Gastrocnemius medialis (tissue), 4 donors: ENCODE data around the gene TUFT1. TPM values are rescaled to one million over a fixed set of nuclear protein-coding genes. Genes with fewer than 3 reads are reported as not detected.
A peak's percentile ranks its signal among the peaks of the same experiment; 100 is the strongest.

Experiments
- ATAC-seq, 2 donors: fragments of 150-250 bp; one replicate each; pipeline ENCODE4 v1.9.1; 2016
- DNase-seq, 2 donors: peaks; one replicate each; pipeline ENCODE4 v3.0.0-alpha.2; 2019
- H3K27ac ChIP-seq, 4 donors: fragments of 200-600 bp; sonication (generic); 1 replicate in 1 of 4; 2 replicates in 3 of 4; pipeline ENCODE4 v1.5.1; 2016 to 2018; ENCODE audit warnings: mild to moderate bottlenecking in 2 of 4, moderate library complexity in 1 of 4
- H3K27me3 ChIP-seq, 3 donors: fragments of 200-600 bp; sonication (generic) in 2 of 3; 1 replicate in 1 of 3; 2 replicates in 2 of 3; pipeline versions ENCODE4 v1.5.1 to v1.6.0; 2016 to 2019; ENCODE audit warnings: mild to moderate bottlenecking in 1 of 3, moderate library complexity in 1 of 3
- H3K36me3 ChIP-seq, 2 donors: fragments of 200-600 bp; sonication (generic) in 1 of 2; one replicate each; pipeline ENCODE4 v1.5.1; 2017 to 2018
- H3K4me1 ChIP-seq, 2 donors: fragments of 200-600 bp; sonication (generic) in 1 of 2; one replicate each; pipeline ENCODE4 v1.5.1; 2016 to 2017; ENCODE audit warnings: mild to moderate bottlenecking in 2 of 2
- H3K4me3 ChIP-seq, 4 donors: fragments of 200-600 bp; sonication (generic) in 3 of 4; 1 replicate in 1 of 4; 2 replicates in 3 of 4; pipeline ENCODE4 v1.5.1; 2016 to 2019; ENCODE audit warnings: mild to moderate bottlenecking in 2 of 4
- H3K9me3 ChIP-seq, 3 donors: fragments of 200-600 bp; sonication (generic) in 2 of 3; 1 replicate in 1 of 3; 2 replicates in 2 of 3; pipeline ENCODE4 v1.5.1; 2016 to 2019
- POLR2A ChIP-seq, 2 donors: fragments of 450-650 bp; IDR thresholded peaks; one replicate each; pipeline ENCODE4 v1.6.1; 2017; ENCODE audit warnings: antibody characterized with exemption in 2 of 2, mild to moderate bottlenecking in 2 of 2, moderate library complexity in 2 of 2
- in situ Hi-C, 4 donors: fragments of 200-750 bp; cut with MboI; loops; one replicate each; pipeline versions ENCODE4 v1.15.0 to v1.8.0; 2017; ENCODE audit warnings: low sequenced_read_pairs in 4 of 4
- intact Hi-C: fragments of 100-400 bp; cut with DNase I; formaldehyde crosslinking; loops from one replicate; pipeline ENCODE4 v1.15.1; 2023; ENCODE audit warnings: low total_unique reads
- total RNA-seq, 4 donors: library from RNA; depleted of rRNA; stranded (reverse); fragments of >200 nt; gene quantifications; one replicate each; pipeline versions ENCODE4 v1.1.0 to v1.2.3, GENCODE V29; 2016
- TF ChIP-seq, protein P1 (sequence below), 5 experiments: fragments of 450-650 bp in 3 of 5; fragments of 200-600 bp in 2 of 5; sonication (generic) in 2 of 5; IDR thresholded peaks in 4 of 5; conservative IDR thresholded peaks in 1 of 5; 1 replicate in 4 of 5; 2 replicates in 1 of 5; pipeline ENCODE4 v1.5.1; 2016 to 2019; ENCODE audit warnings: antibody characterized with exemption in 5 of 5, mild to moderate bottlenecking in 3 of 5, moderate library complexity in 3 of 5

The TUFT1 gene, protein sequence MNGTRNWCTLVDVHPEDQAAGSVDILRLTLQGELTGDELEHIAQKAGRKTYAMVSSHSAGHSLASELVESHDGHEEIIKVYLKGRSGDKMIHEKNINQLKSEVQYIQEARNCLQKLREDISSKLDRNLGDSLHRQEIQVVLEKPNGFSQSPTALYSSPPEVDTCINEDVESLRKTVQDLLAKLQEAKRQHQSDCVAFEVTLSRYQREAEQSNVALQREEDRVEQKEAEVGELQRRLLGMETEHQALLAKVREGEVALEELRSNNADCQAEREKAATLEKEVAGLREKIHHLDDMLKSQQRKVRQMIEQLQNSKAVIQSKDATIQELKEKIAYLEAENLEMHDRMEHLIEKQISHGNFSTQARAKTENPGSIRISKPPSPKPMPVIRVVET
- total RNA-seq: 1 to 10 TPM; 1.2 to 4.0 (median 2.7) TPM

DNA sequence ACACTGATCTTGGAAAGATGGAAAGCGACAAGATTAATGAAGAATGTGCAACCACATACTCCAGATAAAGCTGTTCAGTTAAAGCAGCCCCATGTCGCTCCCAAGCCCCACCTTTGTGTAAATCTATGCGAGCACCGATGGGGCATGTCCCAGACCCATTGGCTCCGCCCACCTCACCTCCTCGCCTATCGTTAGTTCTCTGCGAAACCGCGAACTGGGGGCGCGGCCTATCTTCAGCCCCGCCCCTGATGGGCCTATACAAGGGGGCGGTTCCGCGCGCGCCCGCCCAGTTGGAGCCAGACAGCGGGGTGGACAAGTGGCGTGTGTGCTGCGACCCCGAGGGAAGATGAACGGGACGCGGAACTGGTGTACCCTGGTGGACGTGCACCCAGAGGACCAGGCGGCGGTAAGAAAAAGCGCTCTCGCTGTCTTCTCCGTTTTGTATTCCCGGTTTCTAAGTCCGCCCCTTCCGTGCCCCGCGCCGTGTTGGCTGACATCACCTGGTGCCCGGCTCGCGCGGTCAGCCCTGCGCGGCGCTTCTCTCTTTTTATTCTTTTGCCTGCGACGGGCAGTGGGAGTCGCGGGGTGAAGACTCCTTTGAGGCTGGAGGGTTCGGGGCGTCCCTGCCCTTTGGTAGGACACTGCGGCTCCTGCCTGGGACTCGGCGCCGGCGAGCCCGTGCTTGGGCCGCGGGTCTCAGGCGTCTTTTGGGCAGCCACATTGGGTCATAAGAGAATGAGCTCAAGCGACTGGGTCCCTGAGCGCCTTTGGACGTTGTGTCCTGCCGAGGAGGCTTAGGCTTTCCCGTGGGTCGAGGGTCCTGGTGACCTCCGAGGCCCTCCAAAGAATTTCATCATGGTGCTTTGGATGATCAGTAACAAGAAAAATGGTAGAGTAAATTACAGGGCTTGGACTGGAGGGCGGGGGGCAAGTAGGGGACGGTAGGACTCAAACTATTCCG lies at the start of gene TUFT1:
Gene TUFT1 (plus strand): TSS at position 289 of the 961 bp plus-strand sequence. CDS start 58 bp downstream, at position 347.
- H3K27me3 ChIP-seq: no peaks in the 10 kb centered on the region
- DNase-seq (peak; percentile 86 to 89), ATAC-seq (peak; percentile 94 to 96)
- intact Hi-C loops (loop anchor here (1.0 to 5.0 kb wide), 3 partner anchors 71 to 292 kb away; partner anchors contain the start of gene RORC), in situ Hi-C loops (loop anchor here in 1 of 4 donors (25.0 kb wide), 1 partner anchor 103 kb away; no protein-coding TSS in a partner anchor)
- peak within 1 kb of the TSS; percentile 65 to 84 (median 72) for H3K4me3 ChIP-seq
- peaks cover 4 to 19% of the 10 kb centered on the region in 2 donors for H3K4me1 ChIP-seq
- peak within 1 kb of the TSS; percentile 61 to 76 (median 72) for H3K27ac ChIP-seq
- H3K36me3 ChIP-seq: no peaks in the 10 kb centered on the region
- H3K9me3 ChIP-seq: no peaks in the 10 kb centered on the region
- TF ChIP-seq, protein P1, sequence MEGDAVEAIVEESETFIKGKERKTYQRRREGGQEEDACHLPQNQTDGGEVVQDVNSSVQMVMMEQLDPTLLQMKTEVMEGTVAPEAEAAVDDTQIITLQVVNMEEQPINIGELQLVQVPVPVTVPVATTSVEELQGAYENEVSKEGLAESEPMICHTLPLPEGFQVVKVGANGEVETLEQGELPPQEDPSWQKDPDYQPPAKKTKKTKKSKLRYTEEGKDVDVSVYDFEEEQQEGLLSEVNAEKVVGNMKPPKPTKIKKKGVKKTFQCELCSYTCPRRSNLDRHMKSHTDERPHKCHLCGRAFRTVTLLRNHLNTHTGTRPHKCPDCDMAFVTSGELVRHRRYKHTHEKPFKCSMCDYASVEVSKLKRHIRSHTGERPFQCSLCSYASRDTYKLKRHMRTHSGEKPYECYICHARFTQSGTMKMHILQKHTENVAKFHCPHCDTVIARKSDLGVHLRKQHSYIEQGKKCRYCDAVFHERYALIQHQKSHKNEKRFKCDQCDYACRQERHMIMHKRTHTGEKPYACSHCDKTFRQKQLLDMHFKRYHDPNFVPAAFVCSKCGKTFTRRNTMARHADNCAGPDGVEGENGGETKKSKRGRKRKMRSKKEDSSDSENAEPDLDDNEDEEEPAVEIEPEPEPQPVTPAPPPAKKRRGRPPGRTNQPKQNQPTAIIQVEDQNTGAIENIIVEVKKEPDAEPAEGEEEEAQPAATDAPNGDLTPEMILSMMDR (IDR thresholded peaks at IDR 0.05 in 4 of 5, conservative IDR thresholded peaks at IDR 0.05 in 1 of 5): no peak
- TF ChIP-seq POLR2A (IDR thresholded peaks at IDR 0.05): peak; percentile 86 to 96

DNA sequence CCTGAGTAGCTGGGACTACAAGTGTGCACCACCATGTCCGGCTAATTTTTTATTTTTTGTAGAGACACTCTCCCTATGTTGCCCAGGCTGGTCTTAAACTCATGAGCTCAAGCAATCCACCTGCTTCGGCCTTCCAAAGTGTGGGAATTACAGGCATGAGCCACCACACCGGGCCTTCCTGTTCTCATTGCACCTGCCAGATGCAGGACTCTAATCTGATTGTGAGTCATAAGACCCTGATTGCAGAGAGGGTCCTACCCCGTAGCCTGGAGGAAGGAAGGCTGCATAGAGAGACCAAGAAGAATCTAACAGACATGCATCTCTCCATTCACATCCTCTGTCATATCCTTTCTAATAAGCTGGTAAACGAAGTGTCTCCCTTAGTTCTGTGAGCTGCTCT lies 48.5 kb upstream of the TUFT1 start:
- Histone ChIP-seq H3K4me3 (no peak overlapping the region), H3K4me1 (no peaks in the 10 kb centered on the region), H3K9me3 (no peaks in the 10 kb centered on the region), H3K27me3 (no peaks in the 10 kb centered on the region), H3K27ac (no peak overlapping the region), H3K36me3 (no peaks in the 10 kb centered on the region)
- TF ChIP-seq, protein P1 (IDR thresholded peaks at IDR 0.05 in 4 of 5, conservative IDR thresholded peaks at IDR 0.05 in 1 of 5): no peak
- TF ChIP-seq POLR2A (IDR thresholded peaks at IDR 0.05): no peak
- intact Hi-C loops (no loop called here), in situ Hi-C loops (no loop called here)
- ATAC-seq (no peak), DNase-seq (no peak)

DNA sequence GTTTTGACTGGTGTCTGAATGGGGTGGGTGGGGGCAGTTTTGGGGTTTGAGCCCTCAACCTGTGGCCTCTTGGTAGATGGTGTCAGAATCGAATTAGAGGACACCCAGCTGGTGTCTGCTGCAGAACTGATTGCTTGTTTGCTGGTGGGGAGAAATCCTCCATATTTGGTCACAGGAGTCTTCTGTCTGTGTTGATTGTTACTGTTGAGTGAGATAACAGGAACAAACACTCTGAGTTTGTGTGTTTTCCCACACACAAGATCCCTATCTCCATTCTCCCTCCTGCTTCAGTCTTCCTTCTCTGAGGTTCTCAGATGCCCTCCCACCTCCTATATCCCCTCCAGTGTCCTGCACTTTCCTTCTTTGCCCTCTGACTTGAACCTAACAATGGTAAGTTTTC lies 48.0 kb upstream of the TUFT1 start:
- no peaks in the 10 kb centered on the region for H3K9me3 ChIP-seq
- DNase-seq (no peak), ATAC-seq (no peak)
- intact Hi-C loops: no loop called here
- H3K36me3 ChIP-seq: no peaks in the 10 kb centered on the region
- no peak overlapping the region for H3K4me3 ChIP-seq
- no peak overlapping the region for H3K27ac ChIP-seq
- in situ Hi-C loops: no loop called here
- H3K4me1 ChIP-seq: no peaks in the 10 kb centered on the region
- TF ChIP-seq, protein P1 (IDR thresholded peaks at IDR 0.05 in 4 of 5, conservative IDR thresholded peaks at IDR 0.05 in 1 of 5): no peak
- TF ChIP-seq POLR2A (IDR thresholded peaks at IDR 0.05): no peak
- H3K27me3 ChIP-seq: no peaks in the 10 kb centered on the region

DNA sequence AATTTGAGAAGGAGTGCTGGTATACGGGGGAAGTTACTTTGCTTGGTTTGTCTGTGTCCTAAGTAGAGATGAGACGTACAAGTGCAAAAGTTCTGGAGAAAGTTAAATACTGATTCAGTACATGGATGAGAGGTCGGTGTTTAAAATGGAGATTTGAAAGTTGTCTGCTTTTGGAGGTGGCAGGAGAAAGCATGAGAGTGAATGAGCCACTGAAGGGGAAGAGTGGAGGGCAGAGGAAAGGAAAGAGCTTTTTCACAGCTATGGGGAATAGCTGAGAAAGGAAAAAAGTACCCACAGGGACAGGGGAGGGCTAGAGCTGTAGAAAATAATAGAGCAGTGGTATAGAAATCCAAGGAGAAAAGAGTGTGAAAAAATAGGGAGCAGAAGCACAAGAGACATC lies 47.1 kb upstream of the TUFT1 start:
- in situ Hi-C loops (no loop called here), intact Hi-C loops (no loop called here)
- no peak for DNase-seq
- TF ChIP-seq, protein P1 (IDR thresholded peaks at IDR 0.05 in 4 of 5, conservative IDR thresholded peaks at IDR 0.05 in 1 of 5): no peak
- no peak for TF ChIP-seq POLR2A (IDR thresholded peaks at IDR 0.05)
- Histone ChIP-seq H3K4me3 (no peak overlapping the region), H3K36me3 (no peaks in the 10 kb centered on the region), H3K9me3 (no peaks in the 10 kb centered on the region), H3K27me3 (no peaks in the 10 kb centered on the region), H3K27ac (no peak overlapping the region), H3K4me1 (no peaks in the 10 kb centered on the region)
- no peak for ATAC-seq
